BE2C (cell line): Measurements from ENCODE around the gene ZFY. TPM values are rescaled to one million over a fixed set of nuclear protein-coding genes. Genes with fewer than 3 reads are reported as not detected.

Experiments
- DNase-seq: peaks from one replicate; pipeline ENCODE4 v3.0.0-alpha.2; 2020
- H3K27me3 ChIP-seq: fragments of 250-450 bp; sonication (Bioruptor Pico); 2 replicates; pipeline ENCODE4 v1.5.1; 2020; ENCODE audit warnings: mild to moderate bottlenecking
- H3K36me3 ChIP-seq: fragments of 250-450 bp; sonication (Bioruptor Pico); 2 replicates; pipeline ENCODE4 v1.5.1; 2020; ENCODE audit warnings: mild to moderate bottlenecking
- H3K4me1 ChIP-seq: fragments of 250-450 bp; sonication (Bioruptor Pico); 2 replicates; pipeline ENCODE4 v1.5.1; 2020
- H3K4me3 ChIP-seq: 2 replicates; pipeline ENCODE4 v1.5.1; 2011; ENCODE audit warnings: low read depth, low read length
- H3K9me3 ChIP-seq: fragments of 250-450 bp; sonication (Bioruptor Pico); 2 replicates; pipeline ENCODE4 v1.5.1; 2020
- polyA plus RNA-seq: library from polyadenylated mRNA; unstranded; fragments of >200 nt; gene quantifications from one replicate; pipeline ENCODE4 v1.2.1, GENCODE V29; 2012; ENCODE audit warnings: low read depth, missing spikeins; ENCODE audit not compliant: insufficient read length, insufficient read depth
- TF ChIP-seq, protein P1 (sequence below): IDR thresholded peaks from 2 replicates; pipeline ENCODE4 v1.5.1; 2012; ENCODE audit warnings: mild to moderate bottlenecking, low read depth, low read length

Gene ZFY
- not detected for polyA plus RNA-seq

DNA sequence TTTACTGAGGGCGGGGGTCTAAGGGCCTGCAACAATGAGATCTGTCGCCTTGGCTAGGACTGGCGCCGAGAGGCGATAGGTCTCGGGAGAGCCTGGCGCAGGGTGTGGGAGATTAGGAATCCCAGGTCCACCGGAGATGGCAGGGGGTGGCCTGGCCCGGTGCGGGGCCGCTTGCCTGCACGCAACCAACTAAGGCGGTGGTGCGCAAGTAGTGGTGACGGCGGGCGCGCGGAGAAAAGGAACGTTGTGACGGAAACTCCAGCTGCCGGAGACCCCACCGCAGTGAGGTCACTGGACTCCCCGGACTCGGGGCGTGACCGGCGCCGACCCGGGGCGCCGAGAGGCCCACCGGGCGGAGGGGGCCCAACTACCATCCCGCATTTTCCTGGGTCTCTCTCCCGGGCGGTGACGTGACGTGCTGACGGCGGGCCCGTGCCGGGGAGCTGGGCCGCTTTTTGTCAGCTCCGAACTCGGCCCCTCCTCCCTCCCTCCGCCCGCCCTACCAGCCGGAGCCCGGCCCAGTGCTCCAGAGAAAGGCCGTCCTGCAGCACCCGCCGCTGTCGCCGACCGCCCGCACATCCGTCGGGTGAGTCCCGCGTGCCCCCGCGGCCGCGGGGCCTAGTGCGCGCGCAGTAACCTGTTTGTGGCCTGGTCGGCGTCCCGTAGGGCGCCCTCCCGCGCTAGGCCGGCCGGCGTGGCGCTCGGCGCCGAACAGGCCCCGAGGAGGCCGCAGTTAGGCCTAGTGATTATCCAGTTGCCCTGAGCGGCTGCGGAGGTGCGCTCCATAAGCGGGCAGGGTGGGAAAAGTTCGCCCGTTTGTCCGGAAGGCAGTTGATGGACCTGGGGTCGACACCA lies at the start of gene ZFY:
TSS of gene ZFY (plus strand) at position 521 of the 855 bp plus-strand sequence. CDS start 18,556 bp downstream, outside the sequence.
- no peaks in the 10 kb centered on the region for H3K4me1 ChIP-seq
- DNase-seq = no peak
- H3K36me3 ChIP-seq = no peaks in the 10 kb centered on the region
- no peaks in the 10 kb centered on the region for H3K27me3 ChIP-seq
- no peak within 1 kb of the TSS for H3K4me3 ChIP-seq
- no peaks in the 10 kb centered on the region for H3K9me3 ChIP-seq
- TF ChIP-seq, protein P1, sequence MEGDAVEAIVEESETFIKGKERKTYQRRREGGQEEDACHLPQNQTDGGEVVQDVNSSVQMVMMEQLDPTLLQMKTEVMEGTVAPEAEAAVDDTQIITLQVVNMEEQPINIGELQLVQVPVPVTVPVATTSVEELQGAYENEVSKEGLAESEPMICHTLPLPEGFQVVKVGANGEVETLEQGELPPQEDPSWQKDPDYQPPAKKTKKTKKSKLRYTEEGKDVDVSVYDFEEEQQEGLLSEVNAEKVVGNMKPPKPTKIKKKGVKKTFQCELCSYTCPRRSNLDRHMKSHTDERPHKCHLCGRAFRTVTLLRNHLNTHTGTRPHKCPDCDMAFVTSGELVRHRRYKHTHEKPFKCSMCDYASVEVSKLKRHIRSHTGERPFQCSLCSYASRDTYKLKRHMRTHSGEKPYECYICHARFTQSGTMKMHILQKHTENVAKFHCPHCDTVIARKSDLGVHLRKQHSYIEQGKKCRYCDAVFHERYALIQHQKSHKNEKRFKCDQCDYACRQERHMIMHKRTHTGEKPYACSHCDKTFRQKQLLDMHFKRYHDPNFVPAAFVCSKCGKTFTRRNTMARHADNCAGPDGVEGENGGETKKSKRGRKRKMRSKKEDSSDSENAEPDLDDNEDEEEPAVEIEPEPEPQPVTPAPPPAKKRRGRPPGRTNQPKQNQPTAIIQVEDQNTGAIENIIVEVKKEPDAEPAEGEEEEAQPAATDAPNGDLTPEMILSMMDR = no peak

GRCh38 chrY:2885880-2886279 lies 49.3 kb upstream of the ZFY start:
- TF ChIP-seq, protein P1 = no peak
- Histone ChIP-seq H3K27me3 (no peaks in the 10 kb centered on the region), H3K9me3 (no peaks in the 10 kb centered on the region), H3K36me3 (no peaks in the 10 kb centered on the region), H3K4me3 (no peak overlapping the region), H3K4me1 (no peaks in the 10 kb centered on the region)
- no peak for DNase-seq

DNA sequence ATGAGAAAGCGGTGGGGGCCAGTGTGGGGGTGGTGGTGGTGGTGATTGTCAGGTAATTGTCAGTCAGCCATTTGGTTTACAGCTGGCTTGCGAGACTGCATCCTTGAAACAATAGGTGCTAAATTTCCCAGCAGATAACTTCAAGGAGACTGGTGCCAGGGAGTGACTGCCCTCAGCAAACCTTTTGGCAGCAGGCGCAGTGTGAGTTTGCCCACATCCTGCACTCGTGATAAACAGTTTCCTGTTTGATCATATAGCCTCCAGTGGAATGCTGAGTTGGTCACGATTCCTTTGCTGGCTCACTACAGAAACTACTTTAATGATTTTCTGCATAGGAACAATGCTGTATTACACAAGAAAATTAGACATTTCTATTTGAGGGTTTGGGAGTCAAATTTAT lies 47.8 kb upstream of the ZFY start:
- Histone ChIP-seq H3K36me3 (no peaks in the 10 kb centered on the region), H3K27me3 (no peaks in the 10 kb centered on the region), H3K4me1 (no peaks in the 10 kb centered on the region), H3K4me3 (no peak overlapping the region), H3K9me3 (no peaks in the 10 kb centered on the region)
- TF ChIP-seq, protein P1 = no peak
- no peak for DNase-seq

GRCh38 chrY:2887955-2888354 lies 47.2 kb upstream of the ZFY start:
- TF ChIP-seq, protein P1 = no peak
- no peak overlapping the region for H3K4me3 ChIP-seq
- H3K9me3 ChIP-seq = no peaks in the 10 kb centered on the region
- H3K4me1 ChIP-seq = no peaks in the 10 kb centered on the region
- DNase-seq = no peak
- no peaks in the 10 kb centered on the region for H3K36me3 ChIP-seq
- no peaks in the 10 kb centered on the region for H3K27me3 ChIP-seq

- no peaks in the 10 kb centered on the region for H3K4me1 ChIP-seq
- H3K27me3 ChIP-seq = no peaks in the 10 kb centered on the region
- no peak for DNase-seq
- H3K4me3 ChIP-seq = no peak overlapping the region
- no peaks in the 10 kb centered on the region for H3K9me3 ChIP-seq
- no peaks in the 10 kb centered on the region for H3K36me3 ChIP-seq
- TF ChIP-seq, protein P1 = no peak
Measured at GRCh38 chrY:2893471-2893870, 41.7 kb upstream of the ZFY start.

DNA sequence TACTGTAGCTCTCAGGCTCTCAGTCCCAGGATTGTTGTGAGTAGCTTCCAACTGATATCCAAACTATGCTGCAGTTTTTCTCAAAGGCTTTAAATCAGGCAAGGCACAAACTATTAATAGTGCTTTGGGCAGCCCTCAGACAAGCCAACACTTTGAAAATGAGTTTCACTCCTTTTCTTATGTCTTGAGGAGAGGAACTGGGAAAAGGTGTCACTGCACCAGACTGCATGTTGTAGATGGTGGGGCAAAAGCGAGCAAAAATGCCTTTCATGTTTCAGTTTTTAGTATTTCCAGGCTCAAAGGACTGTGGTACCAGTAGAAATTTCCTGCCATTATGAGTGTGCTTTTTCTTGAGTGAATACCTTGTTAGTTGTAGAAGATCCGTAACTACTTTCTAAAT lies 39.1 kb upstream of the ZFY start:
- H3K9me3 ChIP-seq = no peaks in the 10 kb centered on the region
- no peaks in the 10 kb centered on the region for H3K27me3 ChIP-seq
- no peaks in the 10 kb centered on the region for H3K4me1 ChIP-seq
- H3K36me3 ChIP-seq = no peaks in the 10 kb centered on the region
- DNase-seq = no peak
- H3K4me3 ChIP-seq = no peak overlapping the region
- TF ChIP-seq, protein P1 = no peak
